AG09309 (cell line): ENCODE measurements around the gene DUOX1.

Source experiments
- DNase-seq: peaks from one replicate; pipeline ENCODE4 v3.0.0-alpha.2; 2010; ENCODE audit warnings: low read depth
- H3K4me3 ChIP-seq: 2 replicates; pipeline ENCODE4 v1.5.1; 2011; ENCODE audit warnings: mild to moderate bottlenecking, low read depth, low read length, moderate library complexity; ENCODE audit not compliant: control insufficient read depth
- TF ChIP-seq, protein P1 (sequence below): IDR thresholded peaks from 2 replicates; pipeline ENCODE4 v1.5.1; 2011; ENCODE audit warnings: mild to moderate bottlenecking, low read depth, low read length, inconsistent platforms; ENCODE audit not compliant: insufficient read depth, control insufficient read depth; ENCODE audit errors: missing control alignments

The DUOX1 gene

GRCh38 chr15:45089712-45090373 is 40.0 kb upstream of the DUOX1 start:
- TF ChIP-seq, protein P1, sequence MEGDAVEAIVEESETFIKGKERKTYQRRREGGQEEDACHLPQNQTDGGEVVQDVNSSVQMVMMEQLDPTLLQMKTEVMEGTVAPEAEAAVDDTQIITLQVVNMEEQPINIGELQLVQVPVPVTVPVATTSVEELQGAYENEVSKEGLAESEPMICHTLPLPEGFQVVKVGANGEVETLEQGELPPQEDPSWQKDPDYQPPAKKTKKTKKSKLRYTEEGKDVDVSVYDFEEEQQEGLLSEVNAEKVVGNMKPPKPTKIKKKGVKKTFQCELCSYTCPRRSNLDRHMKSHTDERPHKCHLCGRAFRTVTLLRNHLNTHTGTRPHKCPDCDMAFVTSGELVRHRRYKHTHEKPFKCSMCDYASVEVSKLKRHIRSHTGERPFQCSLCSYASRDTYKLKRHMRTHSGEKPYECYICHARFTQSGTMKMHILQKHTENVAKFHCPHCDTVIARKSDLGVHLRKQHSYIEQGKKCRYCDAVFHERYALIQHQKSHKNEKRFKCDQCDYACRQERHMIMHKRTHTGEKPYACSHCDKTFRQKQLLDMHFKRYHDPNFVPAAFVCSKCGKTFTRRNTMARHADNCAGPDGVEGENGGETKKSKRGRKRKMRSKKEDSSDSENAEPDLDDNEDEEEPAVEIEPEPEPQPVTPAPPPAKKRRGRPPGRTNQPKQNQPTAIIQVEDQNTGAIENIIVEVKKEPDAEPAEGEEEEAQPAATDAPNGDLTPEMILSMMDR, result no peak
- no peak overlapping the region for H3K4me3 ChIP-seq
- DNase-seq, result no peak

DNA sequence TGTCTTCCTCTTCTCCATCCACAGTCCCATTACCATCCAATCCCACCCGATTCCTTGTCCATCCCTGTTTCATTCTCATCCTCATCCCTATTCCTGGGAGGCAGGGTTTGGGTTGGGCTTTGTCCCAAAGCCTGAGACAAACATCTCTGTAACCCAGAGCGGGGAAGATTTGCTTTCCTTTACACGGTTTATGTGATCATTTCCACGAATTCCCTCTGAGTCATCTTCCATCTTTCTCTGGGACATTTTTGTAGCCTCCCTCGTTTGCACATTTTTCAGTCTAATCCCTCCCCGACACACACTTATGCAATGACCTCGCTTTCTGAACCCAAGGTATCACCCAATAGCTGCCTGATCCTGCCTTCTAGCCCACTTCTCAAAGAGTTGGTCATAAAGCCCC is 38.6 kb upstream of the DUOX1 start:
- peak; percentile 17 for DNase-seq
- no peak overlapping the region for H3K4me3 ChIP-seq
- TF ChIP-seq, protein P1, result no peak

DNA sequence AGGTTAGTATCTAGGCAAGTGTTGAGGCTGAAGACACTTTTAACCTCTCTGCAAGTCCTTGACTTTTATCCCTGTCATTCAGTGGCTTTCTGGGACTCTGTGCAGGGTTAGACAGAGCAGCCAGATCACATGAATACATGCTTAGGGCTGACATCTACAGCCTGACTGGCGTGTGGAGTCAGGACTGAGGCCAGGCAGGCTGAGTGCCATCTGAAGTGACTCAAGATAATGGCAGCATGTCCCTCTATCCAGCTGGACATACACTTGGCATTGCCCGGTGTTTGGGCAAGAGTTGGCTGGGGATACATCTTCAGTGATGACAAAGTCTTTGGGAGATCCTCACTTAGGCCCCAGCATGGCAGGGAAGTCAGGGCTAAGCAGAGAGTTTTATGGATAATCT is 38.2 kb upstream of the DUOX1 start:
- TF ChIP-seq, protein P1, result no peak
- no peak overlapping the region for H3K4me3 ChIP-seq
- DNase-seq, result no peak

DNA sequence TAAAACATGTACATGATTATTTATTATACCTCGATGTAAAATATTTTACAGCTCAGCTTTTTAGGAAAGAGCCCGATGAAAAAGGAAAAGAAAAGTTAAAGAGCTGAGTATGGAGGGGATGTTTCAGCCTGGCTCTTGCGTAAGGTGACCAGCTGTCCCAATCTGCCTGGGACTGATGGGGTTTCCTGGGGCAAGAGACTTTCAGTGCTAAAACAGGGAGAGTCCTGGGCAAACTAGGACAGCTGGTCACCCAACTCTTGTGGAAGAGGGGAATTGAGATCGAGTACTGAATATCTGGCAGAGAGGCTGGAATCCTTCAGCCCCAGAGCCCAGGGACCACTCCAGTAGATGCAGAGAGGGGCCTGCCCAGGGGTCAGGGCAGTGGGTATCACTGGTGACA is 36.8 kb upstream of the DUOX1 start:
- no peak overlapping the region for H3K4me3 ChIP-seq
- TF ChIP-seq, protein P1, result no peak
- no peak for DNase-seq

- no peak for DNase-seq
- TF ChIP-seq, protein P1, result no peak
- H3K4me3 ChIP-seq, result no peak overlapping the region
Observed at GRCh38 chr15:45093622-45094357, 36.0 kb upstream of the DUOX1 start.

GRCh38 chr15:45094358-45094730 is 35.5 kb upstream of the DUOX1 start:
- no peak overlapping the region for H3K4me3 ChIP-seq
- DNase-seq, result no peak
- TF ChIP-seq, protein P1, result no peak
